ENCODE measurements around the gene TIGD2. TPM values are rescaled to one million over a fixed set of nuclear protein-coding genes. Genes with fewer than 3 reads are reported as not detected.

Gene TIGD2
- polyA plus RNA-seq, 2 donors, result 1.8 to 1.9 TPM

- no peaks in the 10 kb centered on the region for H3K36me3 ChIP-seq (ENCODE audit: control insufficient read depth in 2 of 2, insufficient read depth in 2 of 2, low read length in 1 of 2)
- H3K4me3 ChIP-seq (ENCODE audit: low read depth in 1 of 2, low read length in 2 of 2), result no peak overlapping the region
- no peak overlapping the region for H3K27ac ChIP-seq (ENCODE audit: low read depth in 2 of 2, low read length in 1 of 2)
- no peaks in the 10 kb centered on the region for H3K9me3 ChIP-seq (ENCODE audit: control insufficient read depth in 2 of 2, insufficient read depth in 1 of 2, low read depth in 1 of 2, low read length in 1 of 2)
- H3K27me3 ChIP-seq (ENCODE audit: control insufficient read depth in 1 of 2, insufficient read depth in 2 of 2, low read length in 2 of 2), result no peaks in the 10 kb centered on the region
- no peaks in the 10 kb centered on the region for H3K4me1 ChIP-seq (ENCODE audit: control insufficient read depth in 2 of 2, insufficient read depth in 2 of 2, low read length in 1 of 2)
- 84 to 87% methylated on average over 7 of the region's 7 CpGs for WGBS, 2 donors
Observed at GRCh38 chr4:89157488-89158024, 46.2 kb downstream of the TIGD2 start.

- no peaks in the 10 kb centered on the region for H3K9me3 ChIP-seq (ENCODE audit: control insufficient read depth in 2 of 2, insufficient read depth in 1 of 2, low read depth in 1 of 2, low read length in 1 of 2)
- 2 to 4% methylated on average over 2 of the region's 2 CpGs for WGBS, 2 donors
- no peak overlapping the region for H3K4me3 ChIP-seq (ENCODE audit: low read depth in 1 of 2, low read length in 2 of 2)
- no peaks in the 10 kb centered on the region for H3K4me1 ChIP-seq (ENCODE audit: control insufficient read depth in 2 of 2, insufficient read depth in 2 of 2, low read length in 1 of 2)
- no peak overlapping the region for H3K27ac ChIP-seq (ENCODE audit: low read depth in 2 of 2, low read length in 1 of 2)
- H3K27me3 ChIP-seq (ENCODE audit: control insufficient read depth in 1 of 2, insufficient read depth in 2 of 2, low read length in 2 of 2), result no peaks in the 10 kb centered on the region
- H3K36me3 ChIP-seq (ENCODE audit: control insufficient read depth in 2 of 2, insufficient read depth in 2 of 2, low read length in 1 of 2), result no peaks in the 10 kb centered on the region
Observed at GRCh38 chr4:89158884-89159503, 47.7 kb downstream of the TIGD2 start.

GRCh38 chr4:89160806-89161205, 49.5 kb downstream of the TIGD2 start:
- Histone ChIP-seq H3K4me1 (ENCODE audit: control insufficient read depth in 2 of 2, insufficient read depth in 2 of 2, low read length in 1 of 2) (no peaks in the 10 kb centered on the region), H3K27ac (ENCODE audit: low read depth in 2 of 2, low read length in 1 of 2) (no peak overlapping the region), H3K36me3 (ENCODE audit: control insufficient read depth in 2 of 2, insufficient read depth in 2 of 2, low read length in 1 of 2) (no peaks in the 10 kb centered on the region), H3K27me3 (ENCODE audit: control insufficient read depth in 1 of 2, insufficient read depth in 2 of 2, low read length in 2 of 2) (no peaks in the 10 kb centered on the region), H3K9me3 (ENCODE audit: control insufficient read depth in 2 of 2, insufficient read depth in 1 of 2, low read depth in 1 of 2, low read length in 1 of 2) (no peaks in the 10 kb centered on the region), H3K4me3 (ENCODE audit: low read depth in 1 of 2, low read length in 2 of 2) (no peak overlapping the region)
- WGBS, 2 donors, result 75 to 83% methylated on average over 2 of the region's 2 CpGs

GRCh38 chr4:89161841-89162240, 50.5 kb downstream of the TIGD2 start:
- no peaks in the 10 kb centered on the region for H3K36me3 ChIP-seq (ENCODE audit: control insufficient read depth in 2 of 2, insufficient read depth in 2 of 2, low read length in 1 of 2)
- no peaks in the 10 kb centered on the region for H3K27me3 ChIP-seq (ENCODE audit: control insufficient read depth in 1 of 2, insufficient read depth in 2 of 2, low read length in 2 of 2)
- no peaks in the 10 kb centered on the region for H3K4me1 ChIP-seq (ENCODE audit: control insufficient read depth in 2 of 2, insufficient read depth in 2 of 2, low read length in 1 of 2)
- WGBS, 2 donors, result 92 to 98% methylated on average over 2 of the region's 2 CpGs
- no peaks in the 10 kb centered on the region for H3K9me3 ChIP-seq (ENCODE audit: control insufficient read depth in 2 of 2, insufficient read depth in 1 of 2, low read depth in 1 of 2, low read length in 1 of 2)
- no peak overlapping the region for H3K27ac ChIP-seq (ENCODE audit: low read depth in 2 of 2, low read length in 1 of 2)
- no peak overlapping the region for H3K4me3 ChIP-seq (ENCODE audit: low read depth in 1 of 2, low read length in 2 of 2)

DNA sequence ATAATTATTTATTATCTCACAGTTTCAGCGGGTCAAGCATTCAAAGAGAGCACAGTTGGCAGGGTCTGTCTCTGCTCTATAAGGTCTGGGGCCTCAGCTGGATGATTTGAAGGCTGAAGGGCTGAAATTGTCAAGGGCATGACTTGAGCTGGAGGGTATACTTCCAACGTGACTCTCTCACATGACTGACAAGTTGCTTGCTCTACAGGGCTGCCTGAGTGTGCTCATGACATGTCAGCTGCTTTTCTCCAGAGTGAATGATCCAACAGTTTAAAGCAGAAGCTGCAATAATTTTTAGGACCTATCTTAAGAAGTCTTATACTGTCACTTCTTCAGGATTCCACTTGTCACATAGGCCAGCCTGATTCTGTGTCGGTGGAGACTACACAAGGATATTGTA, 51.2 kb downstream of the TIGD2 start:
- Histone ChIP-seq H3K27me3 (ENCODE audit: control insufficient read depth in 1 of 2, insufficient read depth in 2 of 2, low read length in 2 of 2) (no peaks in the 10 kb centered on the region), H3K36me3 (ENCODE audit: control insufficient read depth in 2 of 2, insufficient read depth in 2 of 2, low read length in 1 of 2) (no peaks in the 10 kb centered on the region), H3K27ac (ENCODE audit: low read depth in 2 of 2, low read length in 1 of 2) (no peak overlapping the region), H3K9me3 (ENCODE audit: control insufficient read depth in 2 of 2, insufficient read depth in 1 of 2, low read depth in 1 of 2, low read length in 1 of 2) (no peaks in the 10 kb centered on the region), H3K4me1 (ENCODE audit: control insufficient read depth in 2 of 2, insufficient read depth in 2 of 2, low read length in 1 of 2) (no peaks in the 10 kb centered on the region), H3K4me3 (ENCODE audit: low read depth in 1 of 2, low read length in 2 of 2) (no peak overlapping the region)
- WGBS, 2 donors, result 69 to 72% methylated on average over 3 of the region's 3 CpGs

DNA sequence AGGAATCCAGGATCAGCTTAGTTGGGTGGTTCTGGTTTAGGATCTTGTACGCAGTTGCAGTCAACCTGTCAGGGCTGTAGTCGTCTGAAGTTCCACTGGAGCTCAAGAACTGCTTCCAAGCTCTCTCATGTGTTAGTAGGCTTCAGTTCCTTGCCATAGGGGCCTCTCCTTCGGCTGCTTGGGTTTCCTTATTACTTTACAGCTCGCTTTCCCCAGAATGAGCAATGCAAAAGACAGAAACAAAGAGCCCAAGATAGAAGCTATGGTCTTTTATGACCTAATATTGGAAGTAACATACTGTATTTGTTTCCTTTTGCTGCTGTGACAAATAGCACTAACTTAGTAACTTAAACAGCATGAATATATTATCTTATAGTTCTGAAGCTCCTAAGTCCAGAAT, 51.7 kb downstream of the TIGD2 start:
- whole genome bisulfite sequencing, 2 donors, result 88 to 90% methylated on average over 4 of the region's 4 CpGs
- Histone ChIP-seq H3K9me3 (ENCODE audit: control insufficient read depth in 2 of 2, insufficient read depth in 1 of 2, low read depth in 1 of 2, low read length in 1 of 2) (no peaks in the 10 kb centered on the region), H3K36me3 (ENCODE audit: control insufficient read depth in 2 of 2, insufficient read depth in 2 of 2, low read length in 1 of 2) (no peaks in the 10 kb centered on the region)

DNA sequence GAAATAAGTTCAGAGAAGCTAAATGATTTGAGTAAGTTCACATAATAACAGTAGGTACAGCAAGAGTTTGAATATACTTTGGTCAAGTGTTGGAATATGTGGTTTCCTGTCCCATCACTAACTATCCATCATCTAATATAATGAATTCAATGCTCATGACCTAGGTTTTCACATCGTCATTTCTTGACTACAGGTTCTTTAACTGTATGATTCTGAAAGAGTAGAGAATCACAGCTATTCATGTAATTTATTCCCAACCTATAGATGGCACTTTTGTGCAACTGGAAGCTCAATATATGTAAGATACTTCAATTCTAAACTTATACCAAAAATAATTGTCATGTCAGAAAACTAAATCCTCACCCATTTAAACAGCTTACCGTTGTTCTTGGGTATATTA, 53.1 kb downstream of the TIGD2 start:
- Histone ChIP-seq H3K36me3 (ENCODE audit: control insufficient read depth in 2 of 2, insufficient read depth in 2 of 2, low read length in 1 of 2) (no peaks in the 10 kb centered on the region), H3K27ac (ENCODE audit: low read depth in 2 of 2, low read length in 1 of 2) (no peak overlapping the region), H3K4me3 (ENCODE audit: low read depth in 1 of 2, low read length in 2 of 2) (no peak overlapping the region), H3K27me3 (ENCODE audit: control insufficient read depth in 1 of 2, insufficient read depth in 2 of 2, low read length in 2 of 2) (no peaks in the 10 kb centered on the region), H3K4me1 (ENCODE audit: control insufficient read depth in 2 of 2, insufficient read depth in 2 of 2, low read length in 1 of 2) (no peaks in the 10 kb centered on the region), H3K9me3 (ENCODE audit: control insufficient read depth in 2 of 2, insufficient read depth in 1 of 2, low read depth in 1 of 2, low read length in 1 of 2) (no peaks in the 10 kb centered on the region)
- WGBS, 2 donors, result 35 to 38% methylated on average over 2 of the region's 2 CpGs

More for the DNA sequence above, 51.7 kb downstream of the TIGD2 start:
- no peak overlapping the region for H3K27ac ChIP-seq (ENCODE audit: low read depth in 2 of 2, low read length in 1 of 2)
- no peaks in the 10 kb centered on the region for H3K4me1 ChIP-seq (ENCODE audit: control insufficient read depth in 2 of 2, insufficient read depth in 2 of 2, low read length in 1 of 2)
- H3K4me3 ChIP-seq (ENCODE audit: low read depth in 1 of 2, low read length in 2 of 2), result no peak overlapping the region
- H3K27me3 ChIP-seq (ENCODE audit: control insufficient read depth in 1 of 2, insufficient read depth in 2 of 2, low read length in 2 of 2), result no peaks in the 10 kb centered on the region

Other genes starting within 250 kb of the TIGD2 start
- 1 to 10 TPM; 2.5 to 2.7 TPM for gene FAM13A, start 54.3 kb upstream of the TIGD2 start, polyA plus RNA-seq
- under 1 TPM; 0.20 to 0.24 TPM for gene GPRIN3, start 196.3 kb downstream of the TIGD2 start, polyA plus RNA-seq

Measured in esophagus (tissue), 2 donors.